ENCODE measurements around the gene ALG6.
A peak's percentile ranks its signal among the peaks of the same experiment; 100 is the strongest.
"Not testable (repeated sequence)": the region's sequence is repeated elsewhere in the genome, so short reads cannot be mapped to it uniquely, and the experiment has no call there.

Gene ALG6

GRCh38 chr1:63352736-63353135, 14.7 kb upstream of the ALG6 start:
- TF ChIP-seq CTCF (IDR thresholded peaks at IDR 0.05; ENCODE audit: low read depth, low read length) = no peak
- no peak for DNase-seq (ENCODE audit: low read depth in 2 of 2)
- H3K4me3 ChIP-seq (replicated peaks in 1 of 2; ENCODE audit: low read depth in 2 of 2, low read length in 2 of 2) = no peak overlapping the region

GRCh38 chr1:63356234-63356633, 11.2 kb upstream of the ALG6 start:
- not testable (repeated sequence) for H3K4me3 ChIP-seq (replicated peaks in 1 of 2; ENCODE audit: low read depth in 2 of 2, low read length in 2 of 2); DNase-seq (ENCODE audit: low read depth in 2 of 2)

- no peak for DNase-seq (ENCODE audit: low read depth in 2 of 2)
- no peak overlapping the region for H3K4me3 ChIP-seq (replicated peaks in 1 of 2; ENCODE audit: low read depth in 2 of 2, low read length in 2 of 2)
- TF ChIP-seq CTCF (IDR thresholded peaks at IDR 0.05; ENCODE audit: low read depth, low read length) = no peak
Measured at GRCh38 chr1:63359561-63359960, 7.9 kb upstream of the ALG6 start.

GRCh38 chr1:63362073-63362472, 5.4 kb upstream of the ALG6 start:
- no peak overlapping the region for H3K4me3 ChIP-seq (replicated peaks in 1 of 2; ENCODE audit: low read depth in 2 of 2, low read length in 2 of 2)
- no peak for DNase-seq (ENCODE audit: low read depth in 2 of 2)
- no peak for TF ChIP-seq CTCF (IDR thresholded peaks at IDR 0.05; ENCODE audit: low read depth, low read length)

- H3K4me3 ChIP-seq (replicated peaks in 1 of 2; ENCODE audit: low read depth in 2 of 2, low read length in 2 of 2) = no peak overlapping the region
- DNase-seq (ENCODE audit: low read depth in 2 of 2) = no peak
- TF ChIP-seq CTCF (IDR thresholded peaks at IDR 0.05; ENCODE audit: low read depth, low read length) = no peak
Measured at GRCh38 chr1:63362578-63362977, 4.8 kb upstream of the ALG6 start.

- no peak overlapping the region for H3K4me3 ChIP-seq (replicated peaks in 1 of 2; ENCODE audit: low read depth in 2 of 2, low read length in 2 of 2)
- TF ChIP-seq CTCF (IDR thresholded peaks at IDR 0.05; ENCODE audit: low read depth, low read length) = no peak
- no peak for DNase-seq (ENCODE audit: low read depth in 2 of 2)
Measured at GRCh38 chr1:63363014-63363413, 4.4 kb upstream of the ALG6 start.

- no peak for TF ChIP-seq CTCF (IDR thresholded peaks at IDR 0.05; ENCODE audit: low read depth, low read length)
- no peak for DNase-seq (ENCODE audit: low read depth in 2 of 2)
- peak overlapping the region; percentile 47 to 48 for H3K4me3 ChIP-seq (replicated peaks in 1 of 2; ENCODE audit: low read depth in 2 of 2, low read length in 2 of 2)
Measured at GRCh38 chr1:63366908-63367214, 566 bp upstream of the ALG6 start.

All from cardiac fibroblast (primary cell).